Tibial artery (tissue), 4 donors: ENCODE data around the gene PRKAG2.

ENCODE experiments used
- DNase-seq, 2 donors: peaks; one replicate each; pipeline ENCODE4 v3.0.0-alpha.2; 2019
- H3K27ac ChIP-seq, 2 donors: fragments of 200-600 bp; sonication (generic) in 1 of 2; 1 replicate in 1 of 2; 2 replicates in 1 of 2; pipeline ENCODE4 v1.5.1; 2018 to 2019; ENCODE audit warnings: mild to moderate bottlenecking in 1 of 2
- H3K27me3 ChIP-seq, 2 donors: fragments of 200-600 bp; sonication (generic) in 1 of 2; one replicate each; pipeline versions ENCODE4 v1.5.1 to v1.6.0; 2016 to 2019
- H3K36me3 ChIP-seq, 3 donors: fragments of 200-600 bp; sonication (generic) in 2 of 3; one replicate each; pipeline ENCODE4 v1.5.1; 2016 to 2019; ENCODE audit warnings: mild to moderate bottlenecking in 2 of 3
- H3K4me1 ChIP-seq, 4 donors: fragments of 200-600 bp; sonication (generic) in 2 of 4; 1 replicate in 3 of 4; 2 replicates in 1 of 4; pipeline ENCODE4 v1.5.1; 2016 to 2019
- H3K4me3 ChIP-seq, 2 donors: fragments of 200-600 bp; sonication (generic) in 1 of 2; 1 replicate in 1 of 2; 2 replicates in 1 of 2; pipeline ENCODE4 v1.5.1; 2018 to 2019; ENCODE audit warnings: mild to moderate bottlenecking in 2 of 2
- H3K9me3 ChIP-seq, 3 donors: fragments of 200-600 bp; sonication (generic) in 1 of 3; one replicate each; pipeline ENCODE4 v1.5.1; 2016 to 2019
- intact Hi-C: fragments of 100-400 bp; cut with DNase I; formaldehyde crosslinking; loops from one replicate; pipeline ENCODE4 v1.15.0; 2023; ENCODE audit warnings: low total_unique reads
- TF ChIP-seq, protein P1 (sequence below), 2 experiments: fragments of 200-600 bp in 1 of 2; fragments of 450-650 bp in 1 of 2; IDR thresholded peaks; one replicate each; pipeline ENCODE4 v1.5.1; 2017 to 2019; ENCODE audit warnings: antibody characterized with exemption in 2 of 2, mild to moderate bottlenecking in 1 of 2, moderate library complexity in 1 of 2

The PRKAG2 gene

DNA sequence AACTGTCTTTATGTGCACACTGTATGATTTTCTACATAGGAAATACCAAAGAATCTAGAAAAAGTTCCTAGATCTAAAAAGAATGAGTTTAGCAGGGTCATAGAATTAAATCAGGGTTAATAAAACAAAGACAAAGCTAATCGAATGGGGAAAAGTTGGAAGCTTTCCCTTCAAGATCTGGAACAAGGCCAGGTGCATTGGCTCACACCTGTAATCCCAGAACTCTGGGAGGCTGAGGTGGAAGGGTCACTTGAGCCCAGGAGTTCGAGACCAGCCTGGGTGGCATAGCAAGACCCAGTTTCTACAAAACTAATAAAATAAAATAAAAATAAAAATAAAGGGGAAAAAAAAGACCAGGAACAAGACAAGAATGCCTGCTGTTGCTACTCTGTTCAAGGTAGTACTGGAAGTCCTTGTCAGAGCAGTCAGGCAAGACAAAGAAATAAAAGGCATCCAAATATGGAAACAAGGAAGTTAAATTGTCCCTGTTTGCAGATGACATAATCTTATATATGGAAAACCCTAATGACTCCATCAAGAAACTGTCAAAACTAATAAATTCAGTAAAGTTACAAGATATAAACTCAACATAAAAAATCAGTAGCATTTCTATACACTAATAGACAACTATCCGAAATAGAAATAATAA is 281.1 kb downstream of the PRKAG2 start:
- Histone ChIP-seq H3K9me3 (no peaks in the 10 kb centered on the region), H3K4me1 (peaks cover 0 to 58% (median 34%) of the 10 kb centered on the region in 4 donors), H3K4me3 (no peak overlapping the region), H3K27me3 (no peaks in the 10 kb centered on the region), H3K27ac (no peak overlapping the region), H3K36me3 (peaks cover 0 to 18% (median 10%) of the 10 kb centered on the region in 3 donors)
- DNase-seq, result no peak
- TF ChIP-seq, protein P1, sequence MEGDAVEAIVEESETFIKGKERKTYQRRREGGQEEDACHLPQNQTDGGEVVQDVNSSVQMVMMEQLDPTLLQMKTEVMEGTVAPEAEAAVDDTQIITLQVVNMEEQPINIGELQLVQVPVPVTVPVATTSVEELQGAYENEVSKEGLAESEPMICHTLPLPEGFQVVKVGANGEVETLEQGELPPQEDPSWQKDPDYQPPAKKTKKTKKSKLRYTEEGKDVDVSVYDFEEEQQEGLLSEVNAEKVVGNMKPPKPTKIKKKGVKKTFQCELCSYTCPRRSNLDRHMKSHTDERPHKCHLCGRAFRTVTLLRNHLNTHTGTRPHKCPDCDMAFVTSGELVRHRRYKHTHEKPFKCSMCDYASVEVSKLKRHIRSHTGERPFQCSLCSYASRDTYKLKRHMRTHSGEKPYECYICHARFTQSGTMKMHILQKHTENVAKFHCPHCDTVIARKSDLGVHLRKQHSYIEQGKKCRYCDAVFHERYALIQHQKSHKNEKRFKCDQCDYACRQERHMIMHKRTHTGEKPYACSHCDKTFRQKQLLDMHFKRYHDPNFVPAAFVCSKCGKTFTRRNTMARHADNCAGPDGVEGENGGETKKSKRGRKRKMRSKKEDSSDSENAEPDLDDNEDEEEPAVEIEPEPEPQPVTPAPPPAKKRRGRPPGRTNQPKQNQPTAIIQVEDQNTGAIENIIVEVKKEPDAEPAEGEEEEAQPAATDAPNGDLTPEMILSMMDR (IDR thresholded peaks at IDR 0.05), result no peak
- intact Hi-C loops, result no loop called here

DNA sequence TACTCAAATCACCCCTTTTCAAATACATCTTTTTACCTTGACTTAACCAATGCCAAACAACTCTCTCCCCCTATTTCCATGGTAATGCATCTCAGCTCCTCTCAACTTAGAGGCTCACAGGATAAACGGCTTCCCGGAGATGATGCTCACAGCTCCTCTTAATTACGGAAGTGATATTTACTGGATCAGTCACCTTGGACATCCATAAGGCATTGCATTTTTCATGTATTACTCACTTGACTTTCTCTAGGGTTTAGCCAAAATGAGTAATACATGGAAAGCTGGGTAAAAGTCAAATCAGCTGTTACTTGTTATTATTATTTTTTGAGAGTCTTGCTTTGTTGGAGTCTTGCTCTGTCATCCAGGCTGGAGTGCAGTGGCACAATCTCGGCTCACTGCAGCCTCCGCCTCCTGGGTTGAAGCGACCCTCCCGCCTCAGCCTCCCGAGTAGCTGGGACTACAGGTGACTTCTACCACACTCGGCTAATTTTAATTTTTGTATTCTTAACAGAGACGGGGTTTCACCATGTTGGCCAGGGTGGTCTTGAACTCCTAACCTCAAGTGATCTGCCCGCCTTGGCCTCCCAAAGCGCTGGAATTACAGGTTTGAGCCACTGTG is 283.9 kb downstream of the PRKAG2 start:
- H3K9me3 ChIP-seq, result no peaks in the 10 kb centered on the region
- H3K27me3 ChIP-seq, result no peaks in the 10 kb centered on the region
- no peak overlapping the region for H3K27ac ChIP-seq
- peaks cover 0 to 18% (median 12%) of the 10 kb centered on the region in 3 donors for H3K36me3 ChIP-seq
- TF ChIP-seq, protein P1 (IDR thresholded peaks at IDR 0.05), result no peak
- DNase-seq, result no peak
- H3K4me3 ChIP-seq, result no peak overlapping the region
- H3K4me1 ChIP-seq, result peaks cover 0 to 36% (median 14%) of the 10 kb centered on the region in 4 donors
- intact Hi-C loops, result no loop called here

DNA sequence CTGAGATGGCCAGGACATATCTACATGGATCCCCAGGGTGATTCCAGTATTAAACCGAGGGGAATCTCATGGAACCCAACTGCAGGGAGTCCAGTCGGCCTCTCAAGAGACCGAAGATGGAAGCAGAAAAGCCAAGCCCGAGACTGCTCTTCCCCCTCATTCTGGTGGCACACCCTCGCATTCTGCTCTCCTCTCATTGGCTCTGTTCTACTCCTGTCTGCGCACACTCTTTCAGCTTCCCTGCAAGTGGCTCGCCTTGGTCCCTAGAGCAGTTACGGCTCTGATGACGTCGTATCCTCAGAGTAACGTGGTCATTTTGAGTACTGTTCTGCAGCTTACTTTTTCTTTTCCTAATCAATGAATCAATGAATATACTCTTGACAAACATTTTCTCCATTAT is 284.6 kb downstream of the PRKAG2 start:
- TF ChIP-seq, protein P1 (IDR thresholded peaks at IDR 0.05), result no peak
- Histone ChIP-seq H3K4me1 (peaks cover 0 to 36% (median 14%) of the 10 kb centered on the region in 4 donors), H3K27ac (no peak overlapping the region), H3K27me3 (no peaks in the 10 kb centered on the region), H3K4me3 (no peak overlapping the region), H3K9me3 (no peaks in the 10 kb centered on the region), H3K36me3 (peaks cover 0 to 18% (median 12%) of the 10 kb centered on the region in 3 donors)
- intact Hi-C loops, result no loop called here
- no peak for DNase-seq

DNA sequence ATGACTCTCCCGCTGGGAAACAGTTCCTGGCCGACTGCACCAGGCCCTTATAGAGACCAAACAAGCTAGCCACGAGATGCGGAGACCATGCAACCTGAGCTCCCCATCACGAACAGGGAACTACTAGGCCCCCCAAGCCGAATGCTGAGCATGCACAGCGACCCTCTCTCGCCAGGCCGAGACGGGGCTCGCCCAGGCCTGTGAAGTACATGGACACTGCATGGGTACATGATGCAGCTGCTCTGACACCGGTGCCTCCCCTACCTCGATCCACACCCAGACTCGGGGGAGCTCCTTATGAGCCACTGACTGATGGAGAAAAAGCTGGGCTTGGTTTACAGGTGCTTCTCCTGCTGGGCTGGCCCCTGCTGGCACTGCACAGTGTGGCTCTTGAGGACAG is 285.0 kb downstream of the PRKAG2 start:
- Histone ChIP-seq H3K36me3 (peaks cover 0 to 18% (median 12%) of the 10 kb centered on the region in 3 donors), H3K27ac (no peak overlapping the region), H3K27me3 (no peaks in the 10 kb centered on the region), H3K4me1 (peaks cover 0 to 36% (median 14%) of the 10 kb centered on the region in 4 donors), H3K4me3 (no peak overlapping the region), H3K9me3 (no peaks in the 10 kb centered on the region)
- TF ChIP-seq, protein P1 (IDR thresholded peaks at IDR 0.05), result no peak
- intact Hi-C loops, result no loop called here
- no peak for DNase-seq

DNA sequence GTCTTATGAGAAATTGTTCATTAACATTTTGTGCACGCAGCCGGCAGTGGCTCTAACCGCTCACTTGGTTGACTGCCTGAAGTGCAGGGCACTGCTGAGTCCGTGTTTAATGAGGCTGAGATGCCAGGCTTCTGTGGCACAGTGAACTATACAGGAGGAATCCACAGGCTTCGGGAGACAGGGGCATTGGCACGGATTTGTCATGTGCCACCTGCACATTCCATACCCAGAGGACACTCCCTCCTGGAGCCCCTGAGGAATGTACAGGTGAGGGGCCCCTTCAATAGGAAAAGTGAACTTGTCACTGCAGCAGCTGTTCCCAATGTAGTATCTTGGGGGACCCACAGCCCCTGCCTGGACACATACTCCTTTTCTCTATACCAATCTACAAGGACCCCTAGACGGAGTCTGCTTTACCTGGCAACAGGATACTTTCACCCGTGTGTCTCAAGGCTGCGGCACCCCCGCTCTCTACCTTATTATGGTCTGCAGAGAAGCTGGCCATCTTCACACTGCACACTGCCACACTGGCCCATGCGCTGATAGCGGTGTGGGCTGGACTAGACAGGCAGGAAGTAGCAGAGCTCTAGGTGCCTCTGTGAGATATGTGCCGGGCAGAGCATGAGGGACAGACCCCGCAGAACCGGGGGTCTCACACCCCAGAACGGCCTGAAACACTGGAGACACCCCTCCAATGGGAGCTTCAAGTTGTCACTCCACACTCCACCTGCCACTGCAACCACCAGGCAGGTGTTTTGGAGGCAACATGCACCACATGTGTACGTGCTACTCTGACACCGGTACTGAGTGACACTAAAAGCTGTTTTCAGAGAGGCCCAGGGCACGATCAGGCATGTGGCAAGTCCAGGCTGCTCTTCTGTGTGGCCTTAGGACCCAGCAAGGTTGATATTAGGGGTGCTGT is 285.8 kb downstream of the PRKAG2 start:
- peaks cover 0 to 18% (median 13%) of the 10 kb centered on the region in 3 donors for H3K36me3 ChIP-seq
- H3K4me3 ChIP-seq, result no peak overlapping the region
- intact Hi-C loops, result no loop called here
- TF ChIP-seq, protein P1 (IDR thresholded peaks at IDR 0.05), result no peak
- H3K27ac ChIP-seq, result no peak overlapping the region
- no peaks in the 10 kb centered on the region for H3K27me3 ChIP-seq
- DNase-seq, result no peak
- H3K9me3 ChIP-seq, result no peaks in the 10 kb centered on the region
- H3K4me1 ChIP-seq, result peaks cover 0 to 36% (median 14%) of the 10 kb centered on the region in 4 donors
